Peyer's patch (tissue), 4 donors: ENCODE results near the gene AK9.

Source experiments
- POLR2A ChIP-seq, 2 donors: fragments of 450-650 bp; IDR thresholded peaks; one replicate each; pipeline ENCODE4 v1.5.1; 2017; ENCODE audit warnings: antibody characterized with exemption in 2 of 2, mild to moderate bottlenecking in 2 of 2, moderate library complexity in 2 of 2
- TF ChIP-seq, protein P1 (sequence below), 6 experiments: fragments of 450-650 bp in 4 of 6; fragments of 200-600 bp in 2 of 6; sonication (generic) in 1 of 6; IDR thresholded peaks; one replicate each; pipeline ENCODE4 v1.5.1; 2017 to 2019; ENCODE audit warnings: antibody characterized with exemption in 6 of 6, mild to moderate bottlenecking in 3 of 6, moderate library complexity in 1 of 6

- TF ChIP-seq, protein P1, sequence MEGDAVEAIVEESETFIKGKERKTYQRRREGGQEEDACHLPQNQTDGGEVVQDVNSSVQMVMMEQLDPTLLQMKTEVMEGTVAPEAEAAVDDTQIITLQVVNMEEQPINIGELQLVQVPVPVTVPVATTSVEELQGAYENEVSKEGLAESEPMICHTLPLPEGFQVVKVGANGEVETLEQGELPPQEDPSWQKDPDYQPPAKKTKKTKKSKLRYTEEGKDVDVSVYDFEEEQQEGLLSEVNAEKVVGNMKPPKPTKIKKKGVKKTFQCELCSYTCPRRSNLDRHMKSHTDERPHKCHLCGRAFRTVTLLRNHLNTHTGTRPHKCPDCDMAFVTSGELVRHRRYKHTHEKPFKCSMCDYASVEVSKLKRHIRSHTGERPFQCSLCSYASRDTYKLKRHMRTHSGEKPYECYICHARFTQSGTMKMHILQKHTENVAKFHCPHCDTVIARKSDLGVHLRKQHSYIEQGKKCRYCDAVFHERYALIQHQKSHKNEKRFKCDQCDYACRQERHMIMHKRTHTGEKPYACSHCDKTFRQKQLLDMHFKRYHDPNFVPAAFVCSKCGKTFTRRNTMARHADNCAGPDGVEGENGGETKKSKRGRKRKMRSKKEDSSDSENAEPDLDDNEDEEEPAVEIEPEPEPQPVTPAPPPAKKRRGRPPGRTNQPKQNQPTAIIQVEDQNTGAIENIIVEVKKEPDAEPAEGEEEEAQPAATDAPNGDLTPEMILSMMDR (IDR thresholded peaks at IDR 0.05), result no peak
- no peak for TF ChIP-seq POLR2A (IDR thresholded peaks at IDR 0.05)
These were observed 179.2 kb downstream of the AK9 start for GRCh38 chr6:109511832-109512231.
